Activated T-cell treated with anti-CD3 and anti-CD28 coated beads, Interleukin-2, amount 50 U/mL, for 4 hours (primary cell): ENCODE measurements around the gene PTPRK. TPM values are rescaled to one million over a fixed set of nuclear protein-coding genes. Genes with fewer than 3 reads are reported as not detected.

Source experiments
- ATAC-seq, 2 donors: fragments of 200-7000 bp; cut with Tn5 transposase; one replicate each; pipeline ENCODE4 v1.10.0; 2021
- DNase-seq: peaks from one replicate; pipeline ENCODE4 v3.0.0-alpha.2; 2020
- H3K27me3 Mint-ChIP-seq: one replicate; pipeline ENCODE4 v1.8.0; 2021; ENCODE audit warnings: low read depth, mixed read lengths
- H3K36me3 Mint-ChIP-seq: one replicate; pipeline ENCODE4 v1.8.0; 2022; ENCODE audit warnings: mixed read lengths; ENCODE audit not compliant: insufficient read depth
- H3K4me1 Mint-ChIP-seq: one replicate; pipeline ENCODE4 v1.8.0; 2021; ENCODE audit warnings: low read depth, mixed read lengths
- H3K4me3 Mint-ChIP-seq: one replicate; pipeline ENCODE4 v1.8.0; 2021; ENCODE audit warnings: mild to moderate bottlenecking, moderate library complexity, mixed read lengths
- H3K9me3 Mint-ChIP-seq: one replicate; pipeline ENCODE4 v1.8.0; 2021; ENCODE audit warnings: mixed read lengths
- total RNA-seq, 3 donors: library from RNA; stranded (reverse); gene quantifications; one replicate each; pipeline ENCODE4 v1.2.1, GENCODE V29; 2021

The PTPRK gene
- total RNA-seq, 3 donors from 2014 or later: 5.6 to 17.5 (median 11.6) TPM

- no peaks in the 10 kb centered on the region for H3K27me3 Mint-ChIP-seq
- no peak for DNase-seq
- H3K4me1 Mint-ChIP-seq: no peaks in the 10 kb centered on the region
- no peak overlapping the region for H3K4me3 Mint-ChIP-seq
- H3K9me3 Mint-ChIP-seq: peaks cover 8% of the 10 kb centered on the region
- ATAC-seq: no peak
- no peaks in the 10 kb centered on the region for H3K36me3 Mint-ChIP-seq
These were observed 98.6 kb downstream of the PTPRK start for GRCh38 chr6:128421788-128422187.

GRCh38 chr6:128417698-128418097, 102.7 kb downstream of the PTPRK start:
- ATAC-seq (no peak), DNase-seq (no peak)
- Mint-ChIP-seq H3K4me1 (no peaks in the 10 kb centered on the region), H3K9me3 (peaks cover 8% of the 10 kb centered on the region), H3K4me3 (no peak overlapping the region), H3K36me3 (no peaks in the 10 kb centered on the region), H3K27me3 (no peaks in the 10 kb centered on the region)

- Mint-ChIP-seq H3K36me3 (no peaks in the 10 kb centered on the region), H3K27me3 (no peaks in the 10 kb centered on the region), H3K4me3 (no peak overlapping the region), H3K4me1 (no peaks in the 10 kb centered on the region), H3K9me3 (peaks cover 8% of the 10 kb centered on the region)
- ATAC-seq (no peak), DNase-seq (no peak)
These were observed 105.0 kb downstream of the PTPRK start for GRCh38 chr6:128415387-128415786.

GRCh38 chr6:128414943-128415342, 105.5 kb downstream of the PTPRK start:
- Mint-ChIP-seq H3K4me1 (no peaks in the 10 kb centered on the region), H3K36me3 (no peaks in the 10 kb centered on the region), H3K9me3 (peaks cover 8% of the 10 kb centered on the region), H3K4me3 (no peak overlapping the region), H3K27me3 (no peaks in the 10 kb centered on the region)
- ATAC-seq (no peak), DNase-seq (no peak)

GRCh38 chr6:128413291-128413690, 107.1 kb downstream of the PTPRK start:
- Mint-ChIP-seq H3K27me3 (no peaks in the 10 kb centered on the region), H3K4me1 (no peaks in the 10 kb centered on the region), H3K4me3 (no peak overlapping the region), H3K36me3 (no peaks in the 10 kb centered on the region), H3K9me3 (peaks cover under 1% of the 10 kb centered on the region)
- ATAC-seq (no peak), DNase-seq (no peak)

- H3K27me3 Mint-ChIP-seq: no peaks in the 10 kb centered on the region
- no peaks in the 10 kb centered on the region for H3K36me3 Mint-ChIP-seq
- no peak overlapping the region for H3K4me3 Mint-ChIP-seq
- no peak for ATAC-seq
- H3K4me1 Mint-ChIP-seq: no peaks in the 10 kb centered on the region
- no peak for DNase-seq
- H3K9me3 Mint-ChIP-seq: no peaks in the 10 kb centered on the region
These were observed 107.7 kb downstream of the PTPRK start for GRCh38 chr6:128412680-128413079.

- no peak overlapping the region for H3K4me3 Mint-ChIP-seq
- no peaks in the 10 kb centered on the region for H3K36me3 Mint-ChIP-seq
- H3K9me3 Mint-ChIP-seq: no peaks in the 10 kb centered on the region
- no peak for ATAC-seq
- no peaks in the 10 kb centered on the region for H3K27me3 Mint-ChIP-seq
- no peak for DNase-seq
- no peaks in the 10 kb centered on the region for H3K4me1 Mint-ChIP-seq
These were observed 109.8 kb downstream of the PTPRK start for GRCh38 chr6:128410584-128410983.

- no peaks in the 10 kb centered on the region for H3K9me3 Mint-ChIP-seq
- no peak overlapping the region for H3K4me3 Mint-ChIP-seq
- no peaks in the 10 kb centered on the region for H3K27me3 Mint-ChIP-seq
- no peaks in the 10 kb centered on the region for H3K4me1 Mint-ChIP-seq
- no peak for ATAC-seq
- DNase-seq: no peak
- no peaks in the 10 kb centered on the region for H3K36me3 Mint-ChIP-seq
These were observed 111.4 kb downstream of the PTPRK start for GRCh38 chr6:128409003-128409402.

GRCh38 chr6:128406453-128406852, 113.9 kb downstream of the PTPRK start:
- Mint-ChIP-seq H3K27me3 (no peaks in the 10 kb centered on the region), H3K9me3 (no peaks in the 10 kb centered on the region), H3K4me3 (no peak overlapping the region), H3K4me1 (peaks cover 2% of the 10 kb centered on the region), H3K36me3 (no peaks in the 10 kb centered on the region)
- DNase-seq (no peak), ATAC-seq (no peak)

GRCh38 chr6:128403618-128404444, 116.6 kb downstream of the PTPRK start:
- Mint-ChIP-seq H3K36me3 (no peaks in the 10 kb centered on the region), H3K9me3 (no peaks in the 10 kb centered on the region), H3K4me3 (no peak overlapping the region), H3K27me3 (no peaks in the 10 kb centered on the region), H3K4me1 (peaks cover 2% of the 10 kb centered on the region)
- DNase-seq: no peak
- peak; percentile 53 to 71 for ATAC-seq

GRCh38 chr6:128400875-128401274, 119.5 kb downstream of the PTPRK start:
- H3K9me3 Mint-ChIP-seq: no peaks in the 10 kb centered on the region
- no peak for ATAC-seq
- H3K4me1 Mint-ChIP-seq: peaks cover 2% of the 10 kb centered on the region
- H3K27me3 Mint-ChIP-seq: no peaks in the 10 kb centered on the region
- no peak overlapping the region for H3K4me3 Mint-ChIP-seq
- DNase-seq: no peak
- no peaks in the 10 kb centered on the region for H3K36me3 Mint-ChIP-seq

GRCh38 chr6:128397996-128398395, 122.4 kb downstream of the PTPRK start:
- no peak for DNase-seq
- ATAC-seq: no peak
- Mint-ChIP-seq H3K36me3 (no peaks in the 10 kb centered on the region), H3K4me3 (no peak overlapping the region), H3K4me1 (no peaks in the 10 kb centered on the region), H3K27me3 (no peaks in the 10 kb centered on the region), H3K9me3 (no peaks in the 10 kb centered on the region)

- no peaks in the 10 kb centered on the region for H3K27me3 Mint-ChIP-seq
- DNase-seq (no peak), ATAC-seq (no peak)
- no peak overlapping the region for H3K4me3 Mint-ChIP-seq
- no peaks in the 10 kb centered on the region for H3K9me3 Mint-ChIP-seq
- no peaks in the 10 kb centered on the region for H3K36me3 Mint-ChIP-seq
- H3K4me1 Mint-ChIP-seq: no peaks in the 10 kb centered on the region
These were observed 124.8 kb downstream of the PTPRK start for GRCh38 chr6:128395596-128395995.

- no peaks in the 10 kb centered on the region for H3K27me3 Mint-ChIP-seq
- H3K4me1 Mint-ChIP-seq: no peaks in the 10 kb centered on the region
- DNase-seq (no peak), ATAC-seq (no peak)
- no peak overlapping the region for H3K4me3 Mint-ChIP-seq
- H3K9me3 Mint-ChIP-seq: no peaks in the 10 kb centered on the region
- no peaks in the 10 kb centered on the region for H3K36me3 Mint-ChIP-seq
These were observed 125.2 kb downstream of the PTPRK start for GRCh38 chr6:128395188-128395587.

- Mint-ChIP-seq H3K9me3 (no peaks in the 10 kb centered on the region), H3K36me3 (no peaks in the 10 kb centered on the region), H3K4me3 (no peak overlapping the region), H3K4me1 (no peaks in the 10 kb centered on the region), H3K27me3 (no peaks in the 10 kb centered on the region)
- no peak for ATAC-seq
- no peak for DNase-seq
These were observed 126.2 kb downstream of the PTPRK start for GRCh38 chr6:128394167-128394566.
